DMS153 treated with DMSO at 0.1 percent for 48 hours (cell line): Measurements from ENCODE around the gene TMPRSS7.

Experiments
- DNase-seq: peaks from one replicate; lab custom pipeline; 2025; ENCODE audit not compliant: unreplicated experiment; lab: John Stamatoyannopoulos, UW

TMPRSS7 gene

DNA sequence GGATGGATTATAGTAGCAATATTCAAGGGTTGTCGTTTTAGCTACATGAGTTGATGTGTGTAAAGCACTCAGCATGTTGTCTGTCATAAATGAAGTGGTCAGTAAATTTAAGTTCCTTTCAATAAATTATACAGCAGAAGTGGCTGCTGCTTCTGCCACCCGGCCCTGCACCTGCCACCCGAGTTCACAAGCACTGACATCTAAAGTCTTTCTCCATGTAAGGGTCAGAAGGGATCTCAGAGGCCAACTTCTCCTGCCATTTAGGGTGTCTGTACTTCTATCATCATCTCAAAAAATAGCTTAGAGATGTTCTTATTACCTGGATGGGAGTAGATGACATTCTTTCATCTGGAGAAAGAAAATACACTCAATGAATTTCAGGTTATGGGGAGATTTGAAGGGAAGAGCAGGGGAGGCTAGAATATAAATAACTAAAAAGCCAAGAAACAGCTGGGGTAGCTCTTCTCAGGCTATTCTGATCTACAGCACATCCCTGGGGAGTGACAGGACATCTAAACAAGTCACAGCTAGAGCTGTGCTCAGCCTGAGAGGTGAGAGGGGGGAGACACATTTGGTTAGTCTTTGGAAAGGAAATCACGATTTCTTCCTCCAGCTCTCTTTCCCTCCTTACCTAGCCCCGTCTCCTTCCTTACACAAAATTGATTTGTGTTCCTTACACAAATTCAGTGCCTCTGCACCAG lies 90.5 kb downstream of the TMPRSS7 start:
- DNase-seq, result no peak

DNA sequence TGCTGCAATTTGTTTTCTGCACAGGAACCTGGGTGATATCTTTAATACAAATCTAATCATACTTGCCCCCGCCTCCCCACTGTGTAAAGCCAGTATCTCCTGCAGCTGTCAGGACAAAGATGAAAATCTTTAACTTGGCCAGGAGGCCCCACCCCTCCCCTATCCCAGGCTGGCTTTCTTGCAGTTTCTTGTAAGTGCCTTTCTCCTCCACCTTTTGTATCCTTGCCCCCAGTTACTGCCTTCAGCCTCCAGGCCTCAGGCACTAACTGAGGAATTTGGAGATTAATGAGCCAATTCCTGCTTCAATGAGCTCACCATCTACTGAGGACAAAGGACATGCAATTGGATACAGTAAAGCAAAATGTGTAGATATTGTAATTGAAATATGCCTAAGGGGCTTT lies 92.0 kb downstream of the TMPRSS7 start:
- no peak for DNase-seq

DNA sequence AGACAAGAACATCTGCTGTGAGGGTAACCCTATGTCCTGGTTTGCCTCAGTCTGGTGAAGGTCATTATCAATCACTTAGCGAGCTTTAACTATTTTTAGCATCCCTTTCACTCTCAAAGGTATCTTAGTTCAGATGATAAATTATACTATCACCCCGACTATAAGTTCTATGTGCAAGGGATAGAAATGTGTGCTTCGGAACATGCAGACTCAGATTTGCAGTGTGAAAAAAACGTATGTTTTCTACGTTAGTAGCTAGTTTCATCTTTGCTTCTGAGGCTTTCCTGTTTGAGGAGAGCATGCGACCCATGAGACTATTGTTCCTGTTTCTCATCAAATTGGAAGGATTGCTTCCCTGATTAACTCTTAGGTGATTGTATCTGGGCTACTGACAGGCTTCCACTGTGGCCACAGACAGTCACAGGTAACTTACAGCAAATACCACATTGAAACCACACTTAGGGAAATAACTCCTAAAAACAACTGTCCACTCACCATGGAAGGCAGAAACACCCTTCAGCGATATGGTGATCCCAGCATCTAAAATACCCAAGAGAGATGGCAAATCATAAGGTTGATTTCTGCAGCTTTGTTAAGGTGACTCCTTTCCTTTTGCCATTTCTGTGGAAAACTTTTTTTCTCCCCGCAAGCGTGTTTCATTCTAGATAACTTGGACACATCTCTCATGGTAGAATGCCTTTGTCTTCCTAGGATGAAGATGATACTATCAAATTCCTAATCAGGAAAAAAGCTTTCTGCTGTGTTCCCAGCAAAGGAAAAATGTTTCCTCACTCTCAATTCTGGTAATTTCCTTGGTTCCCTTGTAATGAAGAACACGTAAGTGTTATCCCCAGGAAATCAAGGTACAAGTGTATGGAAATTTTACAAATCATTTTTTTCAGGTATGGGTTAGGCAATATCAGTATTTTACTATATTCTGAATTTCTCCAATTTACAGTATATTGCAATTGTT lies 93.3 kb downstream of the TMPRSS7 start:
- DNase-seq, result no peak

DNA sequence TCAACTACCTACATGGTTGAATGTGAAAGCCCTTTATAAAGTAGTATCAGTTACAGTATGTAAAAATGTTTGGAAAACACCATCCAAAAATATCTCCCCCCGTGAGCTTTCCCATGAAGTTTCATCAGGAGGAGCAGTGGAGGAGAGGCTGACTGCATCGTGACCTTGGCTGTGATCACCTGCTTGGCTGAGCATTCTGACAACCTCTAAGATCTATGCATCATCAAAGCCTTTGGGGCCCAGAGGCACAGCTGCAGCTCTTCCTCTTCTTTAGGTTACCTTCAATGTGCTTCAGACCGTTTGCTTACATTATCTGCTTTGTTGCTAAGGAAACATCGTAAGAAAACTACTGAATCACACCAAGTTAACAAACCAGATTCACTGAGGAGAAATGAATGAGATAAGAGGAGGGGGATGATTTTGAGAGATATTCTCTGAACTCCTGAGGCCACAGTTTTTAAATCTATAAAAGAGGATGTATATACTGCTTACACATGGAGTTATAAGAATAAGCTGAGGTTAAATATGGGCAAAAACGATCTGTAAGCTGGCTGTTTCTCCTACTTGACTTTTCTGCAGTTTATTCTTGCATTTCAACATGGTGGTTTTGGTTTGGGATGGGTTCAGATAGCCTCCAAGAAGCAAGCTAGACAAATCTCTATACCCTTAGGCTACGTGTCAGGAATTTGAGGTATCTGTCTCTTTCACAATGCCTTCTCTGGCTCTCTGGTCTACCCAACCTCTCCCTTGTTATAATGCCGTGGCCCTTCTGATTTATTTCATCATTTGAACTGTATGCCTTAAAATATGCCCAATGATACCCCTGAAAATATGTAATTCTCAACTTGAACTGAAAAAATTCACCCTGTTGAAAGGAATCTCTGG lies 94.5 kb downstream of the TMPRSS7 start:
- no peak for DNase-seq

DNA sequence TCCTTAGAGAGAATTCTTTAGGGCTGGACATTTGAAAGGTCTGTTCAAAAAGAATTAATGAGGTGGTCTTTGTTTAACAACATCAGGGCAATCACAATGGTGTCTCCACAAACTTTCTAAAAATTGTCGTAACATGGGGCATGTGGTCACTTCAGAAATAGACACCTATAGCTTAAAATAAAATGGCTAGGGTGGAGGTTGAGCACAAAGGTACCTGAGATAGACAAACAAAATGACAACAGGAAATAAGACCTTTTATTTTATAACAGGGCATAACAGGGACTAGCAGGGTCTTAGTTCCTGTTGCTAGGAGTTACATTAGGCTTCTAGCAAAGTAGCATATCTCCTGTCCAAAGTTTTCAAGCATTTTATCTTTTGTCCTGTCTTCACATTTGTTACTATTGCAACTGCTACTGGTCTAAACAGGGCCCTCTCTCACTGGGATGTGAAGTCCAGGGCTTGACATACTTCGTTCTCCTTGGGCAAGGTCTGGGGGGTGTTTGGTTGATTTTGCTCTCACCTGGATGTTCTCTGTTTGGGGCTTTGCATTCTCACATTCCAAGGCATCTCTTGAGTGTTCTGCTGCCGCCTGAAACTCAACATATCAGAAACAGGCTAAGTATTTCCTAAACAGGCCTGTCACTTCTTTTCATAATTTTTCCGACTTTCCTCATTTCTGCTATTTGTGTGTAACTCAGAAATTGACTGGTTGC lies 95.5 kb downstream of the TMPRSS7 start:
- no peak for DNase-seq

DNA sequence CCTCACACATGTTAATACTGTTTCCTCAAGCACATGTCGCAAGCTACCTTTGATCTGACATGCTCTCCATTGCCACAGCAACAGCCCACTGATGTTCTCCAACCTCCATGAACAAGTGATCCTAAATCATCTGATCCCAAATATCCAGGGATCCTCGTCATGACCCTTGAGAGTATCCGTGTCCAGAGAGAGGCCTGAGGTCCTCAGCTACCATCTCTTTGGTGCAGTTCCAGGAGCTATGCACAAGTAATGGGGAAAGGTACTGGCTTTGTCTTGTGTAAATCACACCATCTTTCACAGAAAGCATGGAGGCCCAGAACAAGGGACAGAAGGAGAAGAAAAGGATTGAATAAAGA lies 96.1 kb downstream of the TMPRSS7 start:
- no peak for DNase-seq
